Keratinocyte (primary cell): Measurements from ENCODE around the gene MIOX.

ENCODE experiments used
- EZH2 ChIP-seq: IDR thresholded peaks from one replicate; pipeline ENCODE4 v1.6.1; 2012; ENCODE audit warnings: inconsistent platforms, mild to moderate bottlenecking, low read length, moderate library complexity
- TF ChIP-seq, protein P1 (sequence below), 3 experiments: IDR thresholded peaks in 1 of 3; conservative IDR thresholded peaks in 1 of 3; optimal IDR thresholded peaks in 1 of 3; 2 replicates in 2 of 3; 3 replicates in 1 of 3; pipeline versions ENCODE3 to v1.5.1; 2011; ENCODE audit warnings: low read length in 3 of 3, mild to moderate bottlenecking in 3 of 3, moderate library complexity in 2 of 3, control low read depth in 1 of 3, inconsistent platforms in 1 of 3; ENCODE audit not compliant: insufficient read depth in 2 of 3; ENCODE audit errors: extremely low read depth in 1 of 3

DNA sequence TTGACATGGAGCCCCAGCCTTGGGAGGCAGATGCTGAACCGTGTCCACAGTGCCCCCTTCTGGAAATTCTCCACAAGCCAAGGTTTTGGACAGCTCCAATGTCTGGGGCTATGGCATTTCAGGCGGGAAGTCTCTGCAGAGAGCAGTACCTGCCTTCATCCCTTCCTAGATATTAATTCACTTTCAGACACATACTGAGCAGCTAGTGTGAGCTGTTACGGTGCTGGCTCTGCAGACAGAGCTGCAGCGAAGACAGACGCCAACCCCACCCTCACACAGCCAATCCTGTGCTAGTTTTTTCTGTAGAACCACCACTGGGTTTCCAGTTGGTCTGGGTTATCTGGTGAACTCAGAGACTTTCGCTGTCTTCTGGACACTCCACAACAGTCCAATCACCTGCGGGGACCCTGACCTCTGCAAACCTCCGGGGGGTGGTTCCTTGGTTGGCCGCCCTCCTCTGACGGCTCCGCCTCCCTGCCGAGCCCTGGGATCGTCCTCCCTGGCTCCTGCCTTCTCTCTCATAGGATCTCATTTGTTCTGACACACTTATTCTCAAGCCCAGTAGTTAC, 11.7 kb downstream of the MIOX start:
- TF ChIP-seq, protein P1, sequence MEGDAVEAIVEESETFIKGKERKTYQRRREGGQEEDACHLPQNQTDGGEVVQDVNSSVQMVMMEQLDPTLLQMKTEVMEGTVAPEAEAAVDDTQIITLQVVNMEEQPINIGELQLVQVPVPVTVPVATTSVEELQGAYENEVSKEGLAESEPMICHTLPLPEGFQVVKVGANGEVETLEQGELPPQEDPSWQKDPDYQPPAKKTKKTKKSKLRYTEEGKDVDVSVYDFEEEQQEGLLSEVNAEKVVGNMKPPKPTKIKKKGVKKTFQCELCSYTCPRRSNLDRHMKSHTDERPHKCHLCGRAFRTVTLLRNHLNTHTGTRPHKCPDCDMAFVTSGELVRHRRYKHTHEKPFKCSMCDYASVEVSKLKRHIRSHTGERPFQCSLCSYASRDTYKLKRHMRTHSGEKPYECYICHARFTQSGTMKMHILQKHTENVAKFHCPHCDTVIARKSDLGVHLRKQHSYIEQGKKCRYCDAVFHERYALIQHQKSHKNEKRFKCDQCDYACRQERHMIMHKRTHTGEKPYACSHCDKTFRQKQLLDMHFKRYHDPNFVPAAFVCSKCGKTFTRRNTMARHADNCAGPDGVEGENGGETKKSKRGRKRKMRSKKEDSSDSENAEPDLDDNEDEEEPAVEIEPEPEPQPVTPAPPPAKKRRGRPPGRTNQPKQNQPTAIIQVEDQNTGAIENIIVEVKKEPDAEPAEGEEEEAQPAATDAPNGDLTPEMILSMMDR (optimal IDR thresholded peaks at IDR 0.05 in 1 of 3, IDR thresholded peaks at IDR 0.05 in 1 of 3, conservative IDR thresholded peaks at IDR 0.05 in 1 of 3; ENCODE audit: extremely low read depth in 1 of 3, insufficient read depth in 2 of 3, low read length in 3 of 3), result peak; percentile 76 to 85 (median 77)
- no peak for TF ChIP-seq EZH2
